Cerebellar cortex (tissue), 1 donor: ENCODE data around the gene FAM120B.

ENCODE experiments used
- DNase-seq: peaks from one replicate; pipeline ENCODE4 v3.0.0-alpha.2; 2015; ENCODE audit warnings: low spot score

Gene FAM120B

DNA sequence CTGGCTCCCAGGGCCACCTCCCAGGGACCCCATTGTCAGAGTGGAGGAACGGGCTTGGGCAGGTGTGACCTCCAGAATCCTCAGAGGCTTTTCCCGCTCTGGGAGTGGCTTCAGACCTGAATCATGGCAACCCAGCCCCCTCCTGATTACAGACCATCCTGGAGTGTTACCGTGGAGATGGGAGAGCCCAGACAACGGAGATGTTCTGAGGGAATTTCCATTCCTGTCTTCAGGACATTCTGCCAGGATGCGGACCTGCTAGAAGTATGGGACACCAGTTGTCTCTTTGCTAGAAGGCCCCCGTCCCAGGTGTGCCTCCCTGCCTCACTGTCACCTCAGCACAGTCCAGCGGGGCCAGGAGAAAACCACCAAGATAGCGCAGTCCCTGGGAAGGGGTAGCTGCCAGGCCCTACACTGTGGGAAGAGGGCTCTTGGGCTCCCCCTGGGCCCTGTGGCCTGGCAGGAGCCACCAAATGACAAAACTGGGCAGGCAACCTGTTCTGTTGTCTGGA, 136.6 kb downstream of the FAM120B start:
- no peak for DNase-seq

GRCh38 chr6:170444056-170444591, 137.6 kb downstream of the FAM120B start:
- no peak for DNase-seq

DNA sequence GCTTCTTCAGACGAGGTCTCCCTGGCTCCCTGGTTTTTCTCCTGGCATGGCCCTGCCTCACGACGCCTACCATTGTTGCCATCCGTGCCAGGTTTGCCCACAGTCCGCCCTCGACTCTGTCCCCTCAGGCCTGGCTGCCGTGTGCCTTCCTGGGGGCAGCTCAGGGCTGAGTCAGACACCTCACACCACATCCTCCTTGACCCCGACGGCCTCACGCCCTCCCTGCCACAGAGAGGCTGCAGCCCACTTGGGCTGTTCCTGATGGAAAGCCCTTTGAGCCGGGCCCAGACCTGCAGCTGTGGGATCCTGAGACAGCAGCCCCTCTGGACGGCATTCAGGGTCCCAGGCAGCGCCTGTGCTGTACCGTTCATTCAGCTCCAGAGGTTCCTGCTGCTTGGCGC, 138.3 kb downstream of the FAM120B start:
- no peak for DNase-seq

- DNase-seq, result no peak
These were observed 138.9 kb downstream of the FAM120B start for GRCh38 chr6:170445487-170445886.

DNA sequence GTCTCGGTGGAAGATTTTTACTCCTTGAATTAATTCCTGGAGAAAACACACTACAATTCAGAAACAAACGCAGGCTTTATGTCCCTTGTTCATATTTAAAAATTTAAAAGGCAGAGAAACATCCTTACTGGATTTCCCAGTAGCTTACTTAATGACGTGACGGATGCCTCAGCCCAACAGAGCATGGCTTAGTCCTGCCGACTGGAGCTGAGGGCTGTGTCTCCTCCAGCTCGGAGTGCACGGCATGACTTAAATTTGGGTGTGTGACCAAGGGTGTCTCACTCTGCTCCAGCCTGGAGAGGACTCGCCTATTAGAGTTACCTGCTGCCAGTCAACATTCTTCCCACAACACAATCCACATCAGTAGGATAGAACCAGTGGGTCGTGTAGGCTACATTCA, 139.4 kb downstream of the FAM120B start:
- no peak for DNase-seq

- DNase-seq, result no peak
These were observed 140.4 kb downstream of the FAM120B start for GRCh38 chr6:170446841-170447560.

DNA sequence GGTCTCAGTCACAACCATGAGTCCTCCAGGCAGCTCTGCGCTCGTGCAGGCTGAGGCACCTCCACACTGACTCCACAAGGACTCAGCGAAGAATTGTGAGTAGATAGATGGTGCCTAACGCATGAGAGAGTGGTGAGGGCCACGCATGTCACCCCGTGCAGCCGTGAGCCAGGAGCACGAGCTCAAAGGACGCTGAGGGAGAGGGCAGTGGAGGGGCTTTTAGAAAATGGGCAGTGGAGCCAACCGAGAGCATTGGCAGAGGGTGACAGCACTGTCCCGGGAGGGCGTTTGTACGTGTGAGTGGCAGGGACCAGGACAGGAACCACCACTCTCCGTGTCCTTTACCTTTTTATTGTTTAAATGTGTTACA, 141.0 kb downstream of the FAM120B start:
- DNase-seq, result no peak

DNA sequence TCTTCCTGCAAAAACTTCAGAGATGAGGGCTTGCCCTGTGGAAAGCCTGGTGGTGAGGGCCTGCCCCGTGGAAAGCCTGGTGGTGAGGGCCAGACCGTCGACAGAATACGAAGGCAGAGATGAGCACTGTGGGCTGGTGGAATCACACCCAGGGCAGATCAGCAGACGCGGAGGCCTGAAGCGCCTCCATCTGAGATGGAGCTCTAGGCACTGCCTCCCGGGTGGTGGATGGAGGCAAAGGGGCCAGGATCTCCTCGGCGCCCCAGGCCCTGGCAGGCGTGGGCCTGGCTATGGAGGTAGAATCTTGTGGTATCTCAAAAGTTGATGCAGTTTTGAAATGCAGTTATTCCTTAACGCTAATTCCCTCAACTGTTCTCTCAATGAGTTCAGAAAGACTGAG, 141.8 kb downstream of the FAM120B start:
- DNase-seq, result no peak

GRCh38 chr6:170448751-170449630, 142.4 kb downstream of the FAM120B start:
- DNase-seq, result no peak

DNA sequence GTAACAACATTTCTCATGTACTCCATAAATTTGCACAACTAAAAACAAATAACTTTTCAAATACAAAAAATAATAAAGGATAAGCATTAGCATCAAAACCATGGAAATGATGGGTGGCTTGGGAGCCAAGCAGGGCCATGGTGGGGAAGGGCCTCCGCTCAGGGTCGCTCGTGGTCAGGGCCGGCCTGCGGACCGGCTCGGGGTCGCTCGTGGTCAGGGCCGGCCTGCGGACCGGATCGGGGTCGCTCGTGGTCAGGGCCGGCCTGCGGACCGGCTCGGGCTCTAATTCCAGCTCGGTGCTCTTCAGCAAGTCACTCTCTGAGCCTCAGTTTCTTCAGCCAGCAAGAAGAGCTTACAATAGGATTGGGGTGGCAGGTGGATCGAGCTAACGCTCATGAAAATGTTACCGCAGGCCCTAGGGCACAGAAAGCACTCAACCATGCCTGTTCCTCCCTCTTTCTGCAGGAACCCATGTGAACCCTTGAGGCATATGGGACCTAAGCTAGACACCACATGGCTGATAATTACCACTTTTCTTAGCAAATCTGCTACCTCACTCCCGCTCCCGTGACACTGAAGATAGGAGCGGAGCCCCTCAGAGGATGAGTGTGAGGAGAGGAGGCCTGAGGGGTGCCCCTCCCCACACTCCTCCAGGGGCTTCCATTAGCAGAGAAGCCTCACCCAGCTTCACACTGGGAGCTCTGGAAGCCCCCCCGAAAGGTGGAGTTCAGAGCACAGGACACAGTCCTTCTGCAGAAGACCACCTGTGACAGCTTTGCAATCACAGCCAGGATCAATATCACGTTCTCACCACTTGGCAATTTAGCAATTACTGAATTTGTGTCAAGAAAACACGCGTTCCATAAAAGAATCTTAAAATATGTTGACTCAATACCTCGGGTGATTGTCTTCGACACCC, 143.5 kb downstream of the FAM120B start:
- DNase-seq, result no peak

DNA sequence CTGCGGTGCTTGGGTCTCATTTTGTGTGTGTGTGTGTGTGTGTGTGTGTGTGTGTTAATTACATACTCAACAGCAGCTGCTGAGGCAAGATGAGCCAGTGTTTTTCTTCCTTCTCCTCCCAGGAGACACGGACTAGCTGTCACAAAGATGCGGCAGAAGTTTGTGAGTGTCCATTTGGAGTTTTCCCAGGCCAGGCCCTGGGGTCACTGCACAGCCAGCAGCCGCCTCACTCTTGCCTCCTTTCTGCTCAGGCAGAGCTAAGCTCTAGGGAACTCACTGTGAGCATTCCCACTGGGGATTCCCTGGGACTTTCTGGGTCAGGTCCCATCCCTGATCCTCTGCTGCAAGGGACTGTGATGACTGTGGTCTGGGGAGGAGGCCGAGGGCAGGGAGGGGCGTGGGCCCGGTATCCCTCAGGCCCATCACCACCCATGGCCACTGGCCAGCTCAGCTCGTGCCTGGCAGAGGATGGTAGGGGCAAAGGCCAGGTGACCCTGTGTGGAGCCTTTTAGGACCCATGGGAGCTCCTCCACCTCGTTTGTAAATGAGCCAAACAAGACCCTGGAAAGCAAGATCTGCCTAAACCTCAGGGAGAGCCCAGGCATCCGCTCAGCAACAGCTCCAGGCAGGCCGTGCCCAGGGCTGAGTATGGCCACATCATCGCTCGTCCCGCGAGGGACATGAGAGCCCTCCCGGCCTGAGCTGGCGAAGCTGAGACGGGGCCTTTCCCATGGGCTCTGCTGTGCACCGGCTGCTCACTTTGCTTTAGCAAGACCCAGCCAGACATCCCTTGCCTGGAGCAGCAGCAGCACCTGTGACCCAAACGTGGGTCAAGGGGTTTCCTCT, 144.6 kb downstream of the FAM120B start:
- no peak for DNase-seq

DNA sequence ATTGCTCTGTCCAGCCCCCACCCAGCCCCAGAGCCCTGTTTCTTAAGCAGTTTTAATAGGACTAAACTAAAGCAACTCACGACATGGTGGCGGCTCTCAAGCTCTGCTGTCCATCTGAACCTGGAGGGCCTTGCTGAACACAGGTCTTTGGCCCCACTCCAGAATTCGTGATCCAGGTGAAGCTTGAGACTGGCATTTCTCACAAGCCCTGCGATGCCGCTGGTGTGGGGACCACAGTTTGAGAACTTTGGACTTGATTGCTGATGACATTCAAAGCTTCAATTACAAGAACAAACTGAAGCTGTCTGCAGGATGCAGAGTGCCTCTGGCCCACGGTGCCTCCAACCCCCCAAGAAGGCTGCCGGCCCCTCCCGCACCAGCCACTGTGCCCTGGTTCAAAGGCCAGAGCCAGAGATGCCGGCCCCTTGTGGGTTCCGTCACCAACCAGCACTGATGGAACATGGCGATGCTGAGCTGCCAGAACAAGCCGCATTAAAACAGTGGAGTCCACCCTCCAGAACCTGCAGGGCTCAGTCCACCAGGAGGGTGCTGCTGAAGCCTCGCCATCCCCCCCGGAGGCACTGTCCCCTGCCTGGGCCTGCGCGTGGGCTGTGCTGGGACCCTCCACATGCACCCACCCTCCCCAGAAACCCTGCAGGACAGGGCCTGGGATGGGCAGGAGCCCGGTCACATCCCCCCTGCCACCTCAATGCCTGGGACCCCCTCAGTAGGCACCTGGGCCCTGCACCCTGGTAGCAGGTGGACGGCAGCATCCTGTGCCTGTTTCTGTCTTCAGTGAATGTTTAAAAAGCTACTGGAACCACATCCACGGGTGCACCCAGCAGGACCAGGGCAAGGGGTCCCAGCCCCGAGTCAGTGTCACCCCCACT, 145.4 kb downstream of the FAM120B start:
- DNase-seq, result no peak

DNA sequence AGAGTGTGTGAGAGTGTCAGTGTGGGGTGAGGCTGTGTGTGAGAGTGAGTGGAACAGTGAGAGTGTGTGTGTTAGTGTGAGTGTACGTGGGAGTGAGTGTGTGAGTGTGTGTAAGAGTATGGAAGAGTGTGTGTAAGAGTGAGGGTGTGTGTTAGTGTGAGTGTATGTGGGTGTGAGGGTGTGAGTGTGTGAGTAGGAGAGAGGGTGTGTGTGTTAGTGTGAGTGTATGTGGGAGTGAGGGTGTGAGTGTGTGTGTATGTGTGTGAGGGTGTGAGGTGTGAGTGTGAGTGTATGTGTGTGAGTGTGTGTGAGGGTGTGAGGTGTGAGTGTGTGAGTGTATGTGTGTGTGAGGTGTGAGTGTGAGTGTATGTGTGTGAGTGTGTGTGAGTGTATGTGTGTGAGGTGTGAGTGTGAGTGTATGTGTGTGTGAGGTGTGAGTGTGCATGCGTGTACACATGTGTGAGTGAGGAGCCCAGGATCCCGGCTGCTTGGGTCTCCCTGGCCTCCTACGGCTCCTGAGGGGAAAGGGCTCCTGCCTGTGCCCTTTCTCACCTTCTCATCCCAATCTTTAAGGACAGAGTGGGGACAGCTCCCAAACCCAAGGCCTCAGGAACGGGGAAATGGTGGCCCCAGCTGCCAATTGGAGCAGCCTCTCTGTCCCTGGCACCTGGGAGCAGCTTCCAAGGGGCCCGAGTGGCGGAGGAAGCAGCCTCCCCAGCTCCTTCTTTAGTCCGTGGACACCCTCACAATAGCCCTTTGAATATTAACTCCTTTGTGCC, 146.4 kb downstream of the FAM120B start:
- no peak for DNase-seq

GRCh38 chr6:170453586-170454511, 147.3 kb downstream of the FAM120B start:
- no peak for DNase-seq

DNA sequence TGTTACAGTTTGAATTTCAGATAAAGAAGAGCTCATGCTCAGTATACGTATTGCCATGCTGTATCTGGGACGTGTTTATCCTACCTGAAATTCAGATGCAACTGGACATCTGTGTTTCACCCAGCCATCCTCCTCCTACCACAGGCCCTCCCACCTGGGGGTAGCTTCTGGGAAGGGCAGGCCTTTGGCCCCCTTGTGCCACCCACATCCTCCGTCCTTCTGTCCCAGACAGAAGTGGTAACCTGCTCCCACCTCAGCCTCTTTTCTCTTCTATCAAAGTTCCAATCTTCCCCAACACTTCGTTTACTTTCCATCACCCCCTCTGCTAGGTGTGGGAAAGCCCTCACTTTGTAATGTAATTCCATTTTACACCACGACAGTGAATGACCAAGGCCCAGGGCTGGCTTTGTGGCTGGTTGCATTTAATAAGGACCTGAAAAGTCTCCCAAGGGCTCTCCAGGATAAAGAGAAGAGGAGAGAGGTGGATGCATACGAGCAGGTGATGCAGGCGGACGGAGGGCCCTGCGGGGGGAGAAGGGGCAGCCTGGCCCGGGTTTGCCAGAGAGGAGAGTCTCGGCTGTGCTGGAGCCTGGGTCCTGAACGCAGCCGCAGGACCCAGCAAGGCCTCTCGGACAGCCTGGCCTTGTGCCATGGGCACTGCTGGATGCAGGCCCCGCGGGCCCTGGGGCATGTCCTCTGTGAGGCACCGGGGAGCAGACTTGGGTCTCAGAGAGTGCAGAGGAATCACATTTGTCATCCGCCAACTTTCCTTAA, 148.1 kb downstream of the FAM120B start:
- DNase-seq, result no peak

DNA sequence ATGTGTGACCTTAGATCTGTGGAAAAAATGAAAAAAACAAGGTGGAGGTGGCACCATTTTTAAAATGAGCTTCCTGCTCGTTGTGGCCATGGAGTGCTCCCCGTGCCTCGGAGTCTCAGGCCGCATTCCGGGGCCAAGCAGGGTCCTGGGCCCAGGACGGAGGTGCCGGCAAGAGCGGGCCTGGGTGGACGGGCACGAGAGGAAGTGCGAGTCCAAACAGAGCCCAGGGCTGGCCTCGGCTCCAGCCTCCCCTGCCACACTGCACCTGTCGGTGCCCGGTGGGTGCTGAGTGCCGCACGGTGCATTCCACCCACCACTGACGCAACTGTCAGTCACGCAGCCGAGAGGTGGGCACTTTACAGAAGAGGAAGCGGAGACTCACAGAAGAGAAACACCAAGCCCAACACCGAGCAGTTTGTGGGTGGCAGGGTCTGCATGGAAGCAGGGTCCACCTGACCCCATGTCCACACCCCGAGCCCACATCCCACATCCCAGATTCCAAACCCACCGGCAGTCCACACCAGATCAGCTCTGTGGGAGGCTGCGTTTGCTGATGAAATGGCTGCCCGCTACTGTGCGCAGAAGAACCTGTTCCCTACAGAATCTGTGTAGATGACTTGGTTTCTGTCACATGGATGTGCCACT, 148.9 kb downstream of the FAM120B start:
- DNase-seq, result no peak

DNA sequence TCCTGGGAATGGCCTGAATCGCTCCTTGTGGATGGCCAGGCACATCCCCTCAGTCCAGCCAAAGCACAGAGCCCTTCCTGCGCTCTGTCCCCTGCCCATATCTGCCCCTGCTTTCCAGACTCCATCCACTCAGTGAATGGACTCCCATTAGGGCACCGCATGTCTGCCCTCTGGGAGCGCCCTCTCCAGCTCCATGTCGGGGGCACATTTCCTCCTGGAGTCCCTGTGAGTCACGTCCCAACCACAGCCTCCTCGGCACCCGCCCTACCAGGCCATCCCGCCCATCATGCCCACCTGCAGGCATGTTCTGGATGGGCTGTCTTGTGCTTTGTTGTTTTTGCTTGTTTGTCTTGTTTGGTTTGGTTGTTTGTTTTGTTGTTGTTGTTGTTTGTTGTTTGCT, 149.8 kb downstream of the FAM120B start:
- no peak for DNase-seq
